A673 (cell line): ENCODE results near the gene IKZF5.

Experiments used
- EZH2 ChIP-seq: fragments of 200-600 bp; sonication (generic); IDR thresholded peaks from 2 replicates; pipeline ENCODE4 v1.6.1; 2017; ENCODE audit warnings: borderline replicate concordance, low read depth, mild to moderate bottlenecking, mixed read lengths, antibody characterized with exemption, low read length; ENCODE audit not compliant: poor library complexity, severe bottlenecking
- TF ChIP-seq, protein P1 (sequence below): fragments of 300-800, 200-600 bp; sonication (generic); conservative IDR thresholded peaks from 2 replicates; pipeline ENCODE4 v1.5.1; 2017; ENCODE audit warnings: low read depth, mild to moderate bottlenecking, antibody characterized with exemption, low read length, moderate library complexity, mixed read lengths

DNA sequence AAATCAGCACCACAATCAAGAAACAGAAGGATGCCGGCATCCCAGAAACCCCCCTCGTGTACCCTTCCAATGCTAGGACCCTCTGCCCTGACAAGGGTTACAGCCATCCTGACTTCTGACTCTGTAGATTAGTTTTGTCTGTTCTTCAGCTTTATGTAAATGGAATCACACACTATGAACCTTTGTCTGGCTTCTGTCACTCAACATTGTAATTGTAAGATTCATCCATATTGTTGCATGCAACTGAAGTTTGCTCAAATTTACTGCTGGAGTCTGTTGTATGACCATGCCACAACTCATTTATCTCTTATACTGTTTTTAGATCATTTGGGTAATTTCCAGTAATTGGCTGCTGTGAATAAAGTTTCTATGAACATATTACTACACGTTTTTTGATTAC is 8.4 kb downstream of the IKZF5 start:
- TF ChIP-seq, protein P1, sequence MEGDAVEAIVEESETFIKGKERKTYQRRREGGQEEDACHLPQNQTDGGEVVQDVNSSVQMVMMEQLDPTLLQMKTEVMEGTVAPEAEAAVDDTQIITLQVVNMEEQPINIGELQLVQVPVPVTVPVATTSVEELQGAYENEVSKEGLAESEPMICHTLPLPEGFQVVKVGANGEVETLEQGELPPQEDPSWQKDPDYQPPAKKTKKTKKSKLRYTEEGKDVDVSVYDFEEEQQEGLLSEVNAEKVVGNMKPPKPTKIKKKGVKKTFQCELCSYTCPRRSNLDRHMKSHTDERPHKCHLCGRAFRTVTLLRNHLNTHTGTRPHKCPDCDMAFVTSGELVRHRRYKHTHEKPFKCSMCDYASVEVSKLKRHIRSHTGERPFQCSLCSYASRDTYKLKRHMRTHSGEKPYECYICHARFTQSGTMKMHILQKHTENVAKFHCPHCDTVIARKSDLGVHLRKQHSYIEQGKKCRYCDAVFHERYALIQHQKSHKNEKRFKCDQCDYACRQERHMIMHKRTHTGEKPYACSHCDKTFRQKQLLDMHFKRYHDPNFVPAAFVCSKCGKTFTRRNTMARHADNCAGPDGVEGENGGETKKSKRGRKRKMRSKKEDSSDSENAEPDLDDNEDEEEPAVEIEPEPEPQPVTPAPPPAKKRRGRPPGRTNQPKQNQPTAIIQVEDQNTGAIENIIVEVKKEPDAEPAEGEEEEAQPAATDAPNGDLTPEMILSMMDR = no peak
- no peak for TF ChIP-seq EZH2
